K562 (cell line): ENCODE measurements around the gene EYA3. TPM values are rescaled to one million over a fixed set of nuclear protein-coding genes. Genes with fewer than 3 reads are reported as not detected.

ENCODE experiments used
- ATAC-seq: fragments of 200-7000 bp; cut with Tn5 transposase; 3 replicates; pipeline ENCODE4 v1.9.1; 2020; ENCODE audit warnings: moderate library complexity
- BruUV-seq: library from RNA; stranded (reverse); fragments of 400-500 nt; replicated peaks from 2 replicates; lab custom pipeline; 2021; lab: Mats Ljungman, UMichigan
- CTCF ChIA-PET: fragments of 300-600 bp; formaldehyde crosslinking; extraction: SDS; loops from one replicate; lab custom pipeline; 2021; ENCODE audit warnings: low intra/inter-chr PET ratio; lab: Yijun Ruan, JAX
- POLR2A ChIA-PET: fragments of 300-600, 350-650 bp; sonication (Branson Sonifier 250); formaldehyde crosslinking; extraction: SDS; loops from one replicate; lab custom pipeline; 2021; ENCODE audit warnings: antibody characterized with exemption, inconsistent platforms; lab: Yijun Ruan, JAX
- DNase-seq, 4 experiments: peaks; one replicate each; pipeline versions ENCODE4 v3.0.0 to v3.0.0-alpha.2; 2011 to 2018; ENCODE audit warnings: low spot score in 3 of 4, mixed read lengths in 3 of 4; ENCODE audit errors: extremely low read depth in 1 of 4
- FAIRE-seq: peaks from 2 replicates; lab custom pipeline; 2011; peaks lifted over from hg19 to GRCh38; lab: Jason Lieb, UNC
- H2AFZ ChIP-seq: 2 replicates; pipeline ENCODE4 v1.6.0; 2011; ENCODE audit warnings: low read depth, low read length, control low read depth, inconsistent platforms
- H3K27ac ChIP-seq: fragments of 200-600 bp; 3 replicates; pipeline ENCODE4 v1.8.0; 2011; ENCODE audit warnings: low read depth, mild to moderate bottlenecking, control low read depth, inconsistent platforms, low read length, moderate library complexity, mixed read lengths; ENCODE audit errors: extremely low read depth
- H3K27me3 ChIP-seq, 2 experiments: fragments of 300-600 bp in 1 of 2; 2 replicates in 1 of 2; 3 replicates in 1 of 2; pipeline versions ENCODE4 v1.6.0 to v1.8.0; 2011; ENCODE audit warnings: inconsistent platforms in 2 of 2, low read length in 2 of 2, mild to moderate bottlenecking in 1 of 2, mixed read lengths in 1 of 2, moderate library complexity in 1 of 2; ENCODE audit not compliant: control insufficient read depth in 2 of 2, insufficient read depth in 2 of 2
- H3K36me3 ChIP-seq: fragments of 300-600 bp; 3 replicates; pipeline ENCODE4 v1.8.0; 2011; ENCODE audit warnings: mild to moderate bottlenecking, low read length, inconsistent platforms; ENCODE audit not compliant: control insufficient read depth, insufficient read depth
- H3K4me1 ChIP-seq, 2 experiments: fragments of 200-600 bp in 1 of 2; replicated peaks in 1 of 2; 2 replicates in 1 of 2; 3 replicates in 1 of 2; pipeline versions ENCODE4 v1.5.1 to v1.8.0; 2011; ENCODE audit warnings: inconsistent platforms in 2 of 2, low read length in 2 of 2, mild to moderate bottlenecking in 1 of 2, mixed read lengths in 1 of 2, moderate library complexity in 1 of 2; ENCODE audit not compliant: control insufficient read depth in 2 of 2, insufficient read depth in 2 of 2
- H3K4me2 ChIP-seq: 2 replicates; pipeline ENCODE4 v1.6.1; 2011; ENCODE audit warnings: low read length, control low read depth, inconsistent platforms, mixed read lengths; ENCODE audit not compliant: insufficient read depth
- H3K4me3 ChIP-seq: fragments of 200-600 bp; sonication (generic), shearing (Covaris generic); 2 replicates; pipeline ENCODE4 v1.5.1; 2016; ENCODE audit warnings: control low read depth, inconsistent platforms
- H3K79me2 ChIP-seq: fragments of 200-600 bp; 3 replicates; pipeline ENCODE4 v1.8.0; 2011; ENCODE audit warnings: low read length, inconsistent platforms; ENCODE audit not compliant: control insufficient read depth, insufficient read depth
- H3K9ac ChIP-seq, 2 experiments: 2 replicates each; pipeline versions ENCODE4 v1.6.0 to v1.6.1; 2011; ENCODE audit warnings: low read depth in 2 of 2, low read length in 2 of 2, control low read depth in 1 of 2, inconsistent platforms in 1 of 2, mild to moderate bottlenecking in 1 of 2, mixed read lengths in 1 of 2; ENCODE audit not compliant: insufficient read depth in 1 of 2
- H3K9me1 ChIP-seq: one replicate; pipeline ENCODE4 v1.6.0; 2011; ENCODE audit warnings: inconsistent platforms, mild to moderate bottlenecking, low read length, moderate library complexity; ENCODE audit not compliant: control insufficient read depth, insufficient read depth
- H3K9me3 ChIP-seq: replicated peaks from 2 replicates; pipeline ENCODE4 v1.5.1; 2011; ENCODE audit warnings: low read depth, low read length, inconsistent platforms; ENCODE audit not compliant: control insufficient read depth, insufficient read depth
- H4K20me1 ChIP-seq: replicated peaks from 2 replicates; pipeline ENCODE4 v1.6.1; 2011; ENCODE audit warnings: low read length, inconsistent platforms, mixed read lengths; ENCODE audit not compliant: control insufficient read depth, insufficient read depth
- E2F5 ChIP-seq: sonication (generic); formaldehyde crosslinking; IDR thresholded peaks from 2 replicates; pipeline ENCODE4 v1.8.0; 2022; ENCODE audit warnings: mild to moderate bottlenecking, missing genetic modification reagents
- ETV1 ChIP-seq: fragments of 450-650 bp; conservative IDR thresholded peaks from 2 replicates; pipeline ENCODE4 v1.6.1; 2016; ENCODE audit warnings: missing genetic modification characterization, control low read depth, low read depth, missing compliant biosample characterization
- NFE2L1 ChIP-seq: fragments of 450-650 bp; IDR thresholded peaks from 2 replicates; pipeline ENCODE4 v1.6.1; 2016; ENCODE audit warnings: missing genetic modification characterization, low read depth, mild to moderate bottlenecking, missing compliant biosample characterization, moderate library complexity, borderline replicate concordance
- TEAD2 ChIP-seq: fragments of 450-650 bp; IDR thresholded peaks from 2 replicates; pipeline ENCODE4 v1.6.1; 2016; ENCODE audit warnings: missing genetic modification characterization, control low read depth, missing compliant biosample characterization
- WGBS: fragments of 100-300 bp; shearing (Covaris generic); methylation state at CpG from one replicate; pipeline ENCODE4 v1.1.6; 2016; ENCODE audit warnings: low coverage, mixed read lengths; ENCODE audit not compliant: insufficient coverage; ENCODE audit errors: missing lambda C conversion rate; 5-methylcytosine and 5-hydroxymethylcytosine counted together
- in situ Hi-C: fragments of 300-500 bp; cut with MboI; formaldehyde crosslinking; loops from 4 replicates; pipeline ENCODE4 v1.15.0; 2018; ENCODE audit warnings: inconsistent platforms, mixed read lengths
- intact Hi-C: fragments of 100-400 bp; cut with micrococcal nuclease; formaldehyde crosslinking; loops from 2 replicates; pipeline ENCODE4 v1.14.2; 2022
- polyA plus RNA-seq, 8 experiments: library from polyadenylated mRNA; depleted of rRNA in 4 of 8; stranded (reverse) in 5 of 8; unstranded in 3 of 8; fragments of >200 nt; fragmentation: Nextera tagmentation in 2 of 8; fragmentation: Illumina TruSeq in 1 of 8; extraction: Ambion mirVana in 2 of 8; extraction: Trizol in 1 of 8; gene quantifications; 2 replicates each; pipeline versions ENCODE4 v1.2.1 to v1.2.3, GENCODE V29; 2011 to 2014; ENCODE audit warnings: inconsistent platforms in 1 of 8, missing spikeins in 1 of 8
- total RNA-seq, 7 experiments: library from RNA; depleted of rRNA in 6 of 7; stranded (reverse); fragments of >200 nt in 6 of 7; fragmentation: Illumina TruSeq in 2 of 7; extraction: Trizol in 2 of 7; gene quantifications; 2 replicates each; pipeline versions ENCODE4 v1.2.1 to v1.2.3, GENCODE V29; 2011 to 2021; ENCODE audit warnings: low replicate concordance in 1 of 7

The EYA3 gene
- total and polyA plus RNA-seq, 9 of the 15 experiments (the other 6 are each of a cell fraction or from before 2014, with no cell fraction given), result 21.7 to 64.0 (median 43.6) TPM

GRCh38 chr1:27999055-27999454 lies 89.4 kb downstream of the EYA3 start:
- 0 out of 2 replicates have a peak, but pooled peaks have one; percentile 13 for TF ChIP-seq TEAD2 (tag)
- TF ChIP-seq NFE2L1 (tag), result no peak
- no peak for TF ChIP-seq E2F5 (CRISPR knock-in tag)
- peak; percentile 53 for TF ChIP-seq ETV1 (tag)
- 100% methylated on average over 1 of the region's 1 CpG for WGBS
- DNase-seq, result no peak
- Histone ChIP-seq H3K27ac (no peak overlapping the region), H3K9me1 (no peaks in the 10 kb centered on the region), H4K20me1 (no peaks in the 10 kb centered on the region), H3K4me2 (no peak overlapping the region), H3K9ac (no peak overlapping the region), H3K27me3 (no peaks in the 10 kb centered on the region), H3K9me3 (0 out of 2 replicates have a peak, but pooled peaks cover 2% of the 10 kb centered on the region), H3K4me3 (no peak overlapping the region), H3K4me1 (peaks cover 0 to 4% of the 10 kb centered on the region in 2 experiments; a peak in 3 of 5 replicates), H2AFZ (no peak overlapping the region), H3K36me3 (peaks cover 79% of the 10 kb centered on the region), H3K79me2 (no peaks in the 10 kb centered on the region; the same call in 2 of the 3 replicates)
- in situ Hi-C loops, result no loop called here
- peak; percentile 29 for FAIRE-seq
- intact Hi-C loops, result no loop called here
- no peak for ATAC-seq
- CTCF ChIA-PET, result no interaction called here
- POLR2A ChIA-PET, result interaction anchor here (1.7 kb wide), 1 partner anchor 11 kb away, joined by 5 read pairs; no protein-coding TSS in a partner anchor
- no TSS peak for BruUV-seq
